Daoy (cell line): ENCODE data around the gene OR1J2. TPM values are rescaled to one million over a fixed set of nuclear protein-coding genes. Genes with fewer than 3 reads are reported as not detected.
A peak's percentile ranks its signal among the peaks of the same experiment; 100 is the strongest.
"Not testable (repeated sequence)": the region's sequence is repeated elsewhere in the genome, so short reads cannot be mapped to it uniquely, and the experiment has no call there.

ENCODE experiments used
- DNase-seq: peaks from one replicate; pipeline ENCODE4 v3.0.0-alpha.2; 2015; ENCODE audit warnings: low read depth
- total RNA-seq: library from RNA; depleted of rRNA; stranded (reverse); fragments of >200 nt; shearing (Covaris generic); gene quantifications from 2 replicates; pipeline ENCODE4 v1.2.3, GENCODE V29; 2014; rRNA removed

OR1J2 gene, protein sequence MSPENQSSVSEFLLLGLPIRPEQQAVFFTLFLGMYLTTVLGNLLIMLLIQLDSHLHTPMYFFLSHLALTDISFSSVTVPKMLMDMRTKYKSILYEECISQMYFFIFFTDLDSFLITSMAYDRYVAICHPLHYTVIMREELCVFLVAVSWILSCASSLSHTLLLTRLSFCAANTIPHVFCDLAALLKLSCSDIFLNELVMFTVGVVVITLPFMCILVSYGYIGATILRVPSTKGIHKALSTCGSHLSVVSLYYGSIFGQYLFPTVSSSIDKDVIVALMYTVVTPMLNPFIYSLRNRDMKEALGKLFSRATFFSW
- not detected in 2 replicates for total RNA-seq

DNA sequence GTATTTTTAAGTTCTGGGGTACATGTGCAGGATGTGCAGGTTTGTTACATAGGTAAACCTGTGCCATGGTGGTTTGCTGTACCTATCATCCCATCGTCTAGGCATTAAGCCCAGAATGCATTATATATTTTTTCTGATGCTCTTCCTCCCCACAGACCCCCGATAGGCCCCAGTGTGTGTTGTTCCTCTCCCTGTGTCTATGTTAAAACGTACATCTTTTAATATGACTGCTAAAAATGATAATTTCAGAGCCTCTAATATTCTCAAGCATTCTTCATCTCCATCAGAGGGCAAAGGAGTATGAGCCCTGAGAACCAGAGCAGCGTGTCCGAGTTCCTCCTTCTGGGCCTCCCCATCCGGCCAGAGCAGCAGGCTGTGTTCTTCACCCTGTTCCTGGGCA lies at the start of gene OR1J2:
Gene OR1J2, plus strand, starts transcription at position 301 of the 400 bp plus-strand sequence. Its CDS starts 0 bp downstream, at position 301.
- no peak for DNase-seq

DNA sequence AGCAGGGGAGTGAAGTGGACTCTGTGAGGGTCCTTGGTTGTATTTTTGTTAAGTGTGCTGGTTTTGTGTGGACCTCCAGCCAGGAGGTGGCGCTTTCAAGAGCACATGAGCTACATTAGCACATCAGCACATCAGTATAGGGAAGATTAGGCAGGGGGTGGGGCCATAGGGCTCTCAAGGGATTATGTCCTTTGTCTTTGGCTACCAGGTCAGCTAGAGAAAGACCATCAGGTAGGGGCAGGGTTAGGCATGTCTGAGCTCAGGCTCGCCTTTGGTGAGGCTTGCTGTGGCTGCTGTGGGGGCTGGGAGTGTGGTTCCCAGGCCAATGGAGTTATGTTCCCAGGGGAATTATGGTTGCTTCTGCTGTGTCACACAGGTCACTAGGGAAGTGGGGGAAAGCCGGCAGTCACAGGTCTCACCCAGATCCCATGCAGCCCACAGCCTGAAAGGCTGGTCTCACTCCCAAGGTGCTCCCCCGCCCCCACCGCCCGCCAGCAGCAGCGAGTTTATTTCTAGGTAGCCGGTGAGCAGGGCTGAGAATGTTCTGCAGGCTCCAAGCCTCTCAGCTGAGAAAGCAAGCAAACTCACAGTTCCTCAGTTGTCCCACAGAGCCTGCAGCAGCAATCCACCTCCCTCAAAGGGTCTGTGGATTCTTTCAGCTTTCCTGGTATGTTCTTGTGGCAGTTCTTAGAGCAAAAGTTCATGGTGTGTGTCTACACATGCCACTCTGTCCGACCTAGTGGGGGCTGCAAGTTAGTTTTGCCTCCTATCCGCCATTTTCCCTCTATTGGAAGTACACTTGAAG lies 46.6 kb upstream of the OR1J2 start:
- peak; percentile 32 for DNase-seq

DNA sequence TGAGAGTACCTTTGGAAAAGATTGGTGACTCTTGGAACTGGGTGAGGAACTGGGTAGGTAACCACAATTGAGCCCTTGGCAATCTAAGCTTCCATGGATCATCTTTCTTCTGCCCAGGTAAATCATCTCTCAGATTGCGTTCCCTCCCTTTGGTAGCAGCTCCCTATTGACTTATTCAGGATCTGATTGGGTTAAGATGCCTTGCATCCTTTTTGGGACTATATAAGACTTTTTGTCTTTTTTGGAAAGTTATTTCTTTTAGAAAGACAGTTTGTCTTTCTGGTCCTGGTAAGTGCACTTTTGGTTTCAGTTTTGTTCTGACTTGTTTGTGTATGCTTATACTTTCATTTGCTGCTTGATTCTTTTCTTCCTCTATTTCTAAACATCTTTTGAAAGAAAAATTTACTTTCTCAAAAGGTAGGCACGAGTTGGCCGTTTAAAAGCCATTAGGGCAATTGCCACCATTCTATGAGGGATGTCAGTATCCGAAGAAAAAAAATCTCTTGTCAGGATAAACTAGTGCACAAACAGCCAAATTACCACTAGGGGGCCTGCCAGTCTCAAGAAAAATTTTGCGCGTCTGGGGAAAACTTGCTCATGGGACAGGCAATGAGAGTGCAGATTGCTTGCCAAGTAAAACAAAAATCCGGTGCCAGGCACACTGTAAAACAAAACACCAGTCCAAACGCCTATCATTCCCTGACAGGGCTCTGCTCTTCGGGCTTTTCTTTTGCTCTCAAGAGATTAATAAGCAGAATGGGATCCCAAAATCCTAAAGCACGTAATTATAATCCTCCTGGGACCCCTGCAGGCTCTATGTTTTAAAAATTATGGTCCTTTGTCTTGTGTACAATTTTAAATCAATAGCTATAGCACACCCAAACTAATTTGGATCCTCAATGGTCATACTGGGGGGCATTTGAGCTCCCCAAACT lies 45.7 kb upstream of the OR1J2 start:
- peak; percentile 86 for DNase-seq

DNA sequence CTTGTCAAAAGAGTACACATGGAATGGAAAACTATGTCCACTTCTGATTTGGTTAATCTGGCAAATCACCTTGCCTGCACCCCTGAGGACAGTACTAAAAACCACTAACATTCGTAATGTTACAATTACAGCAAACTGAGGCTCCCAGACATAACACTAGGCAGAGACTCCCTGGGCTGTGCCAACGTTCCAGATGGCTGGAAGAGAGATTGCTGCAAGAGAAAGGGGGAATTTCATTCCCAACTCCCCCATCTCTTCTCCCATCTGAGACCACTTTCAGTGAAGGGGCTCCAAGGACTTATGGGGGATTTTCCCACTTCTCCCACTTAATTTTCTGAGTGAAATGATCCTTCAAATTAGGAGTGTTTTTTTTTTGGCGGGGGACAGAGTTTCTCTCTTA lies 44.1 kb upstream of the OR1J2 start:
- no peak for DNase-seq

DNA sequence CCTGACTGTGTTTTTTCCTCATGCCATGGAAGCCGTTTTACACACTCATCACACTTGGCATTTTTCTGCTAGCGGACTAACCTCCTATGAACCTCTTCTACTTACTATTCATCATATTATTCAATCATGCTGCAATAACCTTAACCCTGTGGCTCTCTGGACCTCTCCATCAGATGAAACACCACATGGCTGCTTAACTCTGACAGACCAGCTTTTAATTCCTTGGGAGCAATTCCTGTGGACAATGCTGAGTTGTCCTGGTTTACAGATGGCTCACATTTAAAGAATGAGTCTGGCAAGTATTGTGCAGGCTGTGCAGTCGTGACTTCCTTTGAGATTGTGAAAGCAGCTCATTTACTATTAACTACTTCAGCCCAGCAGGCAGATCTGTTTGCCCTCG lies 41.9 kb upstream of the OR1J2 start:
- no peak for DNase-seq

DNA sequence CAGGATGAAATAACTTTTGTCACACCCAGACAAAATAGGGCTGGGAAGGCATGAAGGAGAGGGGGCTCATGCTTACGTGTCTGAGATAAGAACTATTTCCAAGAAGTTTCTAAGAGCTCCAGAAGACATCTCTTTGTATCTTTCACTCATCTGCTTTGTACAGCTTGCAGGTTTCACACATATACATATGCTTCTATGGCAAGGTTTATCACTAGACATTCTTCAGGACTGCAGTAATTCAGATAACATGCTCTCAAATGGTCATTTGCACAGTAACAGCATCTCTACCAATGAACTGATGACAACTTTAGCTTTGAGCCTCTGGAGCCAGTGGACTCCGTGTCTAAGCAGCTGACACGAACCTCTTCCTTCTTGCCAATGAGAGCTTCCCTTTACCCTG lies 36.0 kb upstream of the OR1J2 start:
- DNase-seq = no peak

DNA sequence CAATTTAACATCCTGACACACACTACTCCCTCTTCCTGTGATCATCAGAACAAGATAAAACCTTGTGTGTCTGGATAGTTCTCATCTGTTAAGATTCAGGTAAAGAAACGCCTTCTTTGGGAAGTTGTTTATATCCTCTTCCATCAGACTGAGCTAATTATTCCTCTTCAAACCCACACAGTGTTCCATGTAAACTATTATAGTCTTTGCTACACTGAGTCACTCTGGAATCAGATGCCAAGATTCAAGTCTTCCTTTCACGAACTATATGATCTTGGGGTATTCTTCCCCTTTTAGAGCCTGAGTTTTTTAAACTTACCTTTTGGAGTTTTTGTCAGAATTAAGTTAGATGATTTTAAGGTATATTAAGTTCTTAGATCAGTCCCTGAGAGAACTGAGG lies 34.9 kb upstream of the OR1J2 start:
- no peak for DNase-seq

DNA sequence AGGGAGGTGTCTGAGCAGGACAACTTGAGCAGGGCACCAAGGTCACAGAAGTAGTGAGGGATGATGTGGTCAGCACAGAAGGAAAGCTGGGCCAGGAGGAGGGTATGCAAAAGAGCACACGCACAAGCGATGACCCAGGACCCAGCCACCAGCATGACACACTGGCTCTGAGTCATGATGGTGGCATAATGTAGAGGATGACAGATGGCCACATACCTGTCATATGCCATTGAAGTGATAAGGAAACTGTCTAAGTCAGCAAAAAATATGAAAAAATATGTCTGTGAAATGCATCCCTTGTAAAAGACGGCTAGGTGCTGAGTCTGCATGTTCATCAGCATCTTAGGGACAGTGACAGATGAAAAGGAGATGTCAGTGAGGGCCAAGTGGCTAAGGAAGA lies 33.3 kb upstream of the OR1J2 start:
- no peak for DNase-seq

DNA sequence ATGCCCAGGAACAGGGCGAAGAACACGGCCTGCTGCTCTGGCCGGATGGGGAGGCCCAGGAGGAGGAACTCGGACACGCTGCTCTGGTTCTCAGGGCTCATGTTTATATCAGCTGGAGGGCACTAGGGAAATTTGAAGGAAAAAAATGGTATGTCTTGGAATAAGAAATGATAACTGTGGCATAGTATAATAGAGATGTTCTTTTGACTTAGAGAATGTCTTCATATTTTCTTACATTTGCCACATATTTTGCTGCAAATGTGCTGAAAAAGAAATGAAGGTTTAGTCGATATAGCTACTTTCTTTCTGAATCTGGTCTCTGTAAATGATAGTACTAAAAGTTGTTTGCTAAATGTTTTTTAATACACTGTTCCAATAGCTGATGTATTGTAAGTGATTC lies 32.8 kb upstream of the OR1J2 start, which contains the start of gene OR1J1:
Gene OR1J1, minus strand, starts transcription at position 101 of the 400 bp plus-strand sequence. Its CDS starts 0 bp downstream, at position 101.
- DNase-seq = no peak

DNA sequence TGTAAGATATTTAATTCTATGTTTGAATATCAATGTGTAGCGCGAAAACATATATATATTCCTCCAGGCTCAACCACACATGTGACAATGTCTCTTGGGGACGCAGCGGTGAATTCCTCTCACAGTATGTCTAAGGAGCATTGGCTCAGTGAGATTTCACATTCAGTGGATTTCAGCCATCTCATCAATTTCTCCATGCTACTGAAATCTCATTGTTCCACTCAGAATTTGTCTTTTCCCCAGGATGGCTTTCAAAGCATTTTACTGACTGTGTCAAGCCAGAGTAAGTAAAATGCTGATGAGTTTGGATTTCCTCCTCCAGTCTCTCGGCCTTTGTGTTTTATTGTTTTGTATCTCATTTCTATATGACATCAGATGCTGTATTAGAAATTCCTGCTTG lies 31.5 kb upstream of the OR1J2 start:
- DNase-seq = no peak

DNA sequence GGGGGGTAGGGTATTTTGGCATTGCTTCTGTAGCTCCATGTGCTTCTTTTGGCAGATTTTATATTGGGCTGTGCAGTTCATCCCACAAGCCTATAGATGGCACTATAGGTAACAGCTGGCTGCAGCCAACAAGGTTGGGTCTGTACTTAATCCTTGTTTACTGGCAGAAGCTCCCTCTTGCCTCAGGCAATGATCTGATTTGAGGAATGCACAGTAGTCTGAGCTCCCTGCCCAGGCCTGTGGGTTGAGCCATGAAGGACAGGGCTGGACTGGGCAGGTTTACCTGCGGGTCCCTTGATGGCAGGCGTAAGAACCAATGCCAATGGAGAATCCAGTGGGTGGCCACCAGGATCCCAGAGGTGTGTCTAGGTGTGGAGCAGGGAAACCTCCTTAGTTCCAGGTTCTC lies 11.7 kb upstream of the OR1J2 start:
- DNase-seq = no peak

DNA sequence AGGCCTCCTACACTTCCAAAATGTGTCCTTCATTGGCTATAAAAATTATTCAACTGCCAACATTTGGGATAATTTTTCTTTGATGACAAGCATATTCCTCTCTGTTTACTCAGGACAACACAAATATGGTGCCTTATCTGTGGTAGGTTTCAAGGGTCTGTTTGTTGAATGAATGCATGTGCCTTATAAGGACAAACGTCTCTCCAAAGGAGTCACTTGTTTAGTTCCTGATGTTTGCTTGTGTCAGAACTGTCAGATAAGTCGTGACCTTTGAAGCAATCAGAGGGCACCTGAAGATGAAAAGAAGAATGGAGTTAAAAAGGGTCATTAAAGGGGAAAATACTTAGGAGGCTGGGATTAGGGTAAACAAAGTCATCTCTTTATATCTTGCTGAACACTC lies 3.6 kb upstream of the OR1J2 start:
- no peak for DNase-seq

DNA sequence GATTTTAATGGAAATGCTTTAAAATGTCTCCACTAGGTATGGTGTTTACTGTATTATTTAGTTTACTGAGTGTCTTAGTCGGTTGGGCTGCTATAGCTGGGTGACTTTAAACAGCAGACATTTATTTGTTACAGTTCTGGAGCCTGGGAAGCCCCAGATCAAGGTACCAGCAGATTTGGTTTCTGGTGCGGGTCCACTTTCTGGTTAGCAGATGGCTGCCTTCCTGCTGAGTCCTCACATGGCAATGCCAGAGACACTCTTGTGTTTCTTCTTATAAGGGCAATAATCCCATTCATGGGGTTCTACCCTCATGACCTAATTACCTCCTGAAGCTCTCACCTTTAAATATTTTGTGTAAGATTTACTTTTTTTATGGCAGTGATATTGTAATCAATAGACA lies 7.6 kb downstream of the OR1J2 start:
- DNase-seq = no peak

DNA sequence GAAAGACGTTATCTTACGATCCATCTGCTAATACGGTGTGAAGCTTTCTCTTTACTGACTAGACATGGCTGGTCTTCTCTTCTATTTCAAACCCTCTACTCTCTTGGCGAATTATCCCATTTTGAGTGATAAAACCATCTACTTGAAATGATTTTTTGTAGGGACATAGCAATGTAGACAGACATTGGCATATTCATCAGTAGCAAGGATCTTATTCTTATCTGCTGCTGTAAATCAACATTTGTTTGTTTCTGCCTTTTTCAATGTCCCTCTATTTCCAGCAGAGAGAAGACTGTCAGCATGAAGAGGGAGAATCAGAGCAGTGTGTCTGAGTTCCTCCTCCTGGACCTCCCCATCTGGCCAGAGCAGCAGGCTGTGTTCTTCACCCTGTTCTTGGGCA lies 8.2 kb downstream of the OR1J2 start, which contains the start of gene OR1J4:
Gene OR1J4, plus strand, starts transcription at position 301 of the 400 bp plus-strand sequence. Its CDS starts 0 bp downstream, at position 301.
- no peak for DNase-seq

DNA sequence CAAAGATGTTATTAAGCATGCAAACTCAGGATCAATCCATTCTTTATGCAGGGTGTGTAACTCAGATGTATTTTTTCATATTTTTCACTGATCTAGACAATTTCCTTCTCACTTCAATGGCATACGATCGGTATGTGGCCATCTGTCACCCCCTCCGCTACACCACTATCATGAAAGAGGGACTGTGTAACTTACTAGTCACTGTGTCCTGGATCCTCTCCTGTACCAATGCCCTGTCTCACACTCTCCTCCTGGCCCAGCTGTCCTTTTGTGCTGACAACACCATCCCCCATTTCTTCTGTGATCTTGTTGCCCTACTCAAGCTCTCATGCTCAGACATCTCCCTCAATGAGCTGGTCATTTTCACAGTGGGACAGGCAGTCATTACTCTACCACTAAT lies 8.8 kb downstream of the OR1J2 start:
- no peak for DNase-seq

DNA sequence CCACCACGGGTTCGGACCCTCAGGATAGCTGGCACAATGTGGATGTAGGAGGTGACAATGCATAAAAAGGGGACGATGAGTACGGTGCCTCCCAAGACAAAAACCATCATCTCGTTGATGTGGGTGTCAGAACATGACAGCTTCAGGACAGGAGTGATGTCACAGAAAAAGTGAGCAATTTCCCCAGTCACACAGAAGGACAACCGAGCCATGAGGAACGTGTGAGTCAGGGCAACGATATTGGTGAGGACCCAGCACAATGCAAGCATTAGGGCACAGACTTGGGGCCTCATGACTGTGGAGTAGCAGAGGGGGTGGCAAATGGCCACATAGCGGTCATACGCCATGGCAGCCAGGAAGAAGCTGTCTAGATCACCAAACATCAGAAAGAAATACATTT lies 16.0 kb downstream of the OR1J2 start:
- DNase-seq = no peak

DNA sequence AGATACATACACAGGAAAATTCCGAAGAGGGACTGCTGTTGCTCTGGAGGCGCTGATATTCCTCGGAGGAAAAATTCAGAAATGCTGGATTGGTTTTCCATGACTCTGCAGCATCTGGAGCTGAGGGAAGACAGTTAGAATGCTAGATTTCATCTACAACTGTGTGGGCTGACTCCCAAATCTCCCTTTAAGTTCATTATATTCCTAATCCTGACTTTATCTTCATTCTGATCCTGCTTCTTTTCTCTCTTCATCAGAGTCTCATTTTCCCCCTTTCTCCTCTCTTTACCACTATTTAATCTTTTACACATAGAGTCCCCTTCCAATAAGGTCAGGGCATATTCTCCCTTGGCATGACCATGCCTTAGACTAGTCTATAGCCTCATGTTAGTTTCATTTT lies 16.6 kb downstream of the OR1J2 start, which contains the start of gene OR1N1:
Gene OR1N1, minus strand, starts transcription at position 101 of the 400 bp plus-strand sequence. Its CDS starts 0 bp downstream, at position 101.
- DNase-seq = no peak

DNA sequence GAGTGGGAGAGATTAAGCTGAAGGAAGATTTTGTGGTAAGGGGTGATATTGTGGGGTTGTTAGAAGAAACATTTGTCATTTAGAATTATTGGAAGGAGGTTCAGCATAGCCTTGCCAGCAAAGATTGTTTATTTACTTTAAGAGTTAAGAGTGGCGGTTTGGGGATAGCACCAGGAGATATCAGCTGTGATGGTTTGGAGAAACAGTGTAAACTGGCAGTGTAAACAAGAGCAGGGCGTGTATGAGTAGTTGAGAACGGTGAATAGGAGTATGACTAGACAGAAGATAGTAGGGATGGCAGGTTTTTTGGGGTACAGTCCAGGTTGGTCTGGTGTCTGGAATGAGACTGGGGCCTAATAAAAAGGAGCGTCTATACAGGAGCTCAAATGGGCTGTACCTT lies 20.6 kb downstream of the OR1J2 start:
- not testable (repeated sequence) for DNase-seq

DNA sequence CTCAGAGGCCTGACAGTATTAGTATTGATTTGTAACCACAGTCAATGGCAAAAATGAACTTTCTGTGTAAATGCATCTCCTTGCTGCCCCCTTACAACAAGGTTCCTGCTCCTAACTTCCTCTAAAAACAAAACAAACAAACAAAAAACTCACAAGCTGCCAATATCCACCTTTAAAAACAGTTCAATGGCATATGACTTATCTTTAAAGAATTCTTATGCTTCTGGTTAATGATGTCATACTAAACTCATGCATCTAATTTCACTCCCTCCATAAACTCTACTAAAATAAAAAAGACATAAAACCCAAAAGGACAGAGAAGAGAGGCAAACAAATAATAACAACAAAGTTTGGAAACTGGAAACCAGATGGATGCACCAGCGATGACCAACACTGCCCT lies 25.5 kb downstream of the OR1J2 start:
- no peak for DNase-seq

DNA sequence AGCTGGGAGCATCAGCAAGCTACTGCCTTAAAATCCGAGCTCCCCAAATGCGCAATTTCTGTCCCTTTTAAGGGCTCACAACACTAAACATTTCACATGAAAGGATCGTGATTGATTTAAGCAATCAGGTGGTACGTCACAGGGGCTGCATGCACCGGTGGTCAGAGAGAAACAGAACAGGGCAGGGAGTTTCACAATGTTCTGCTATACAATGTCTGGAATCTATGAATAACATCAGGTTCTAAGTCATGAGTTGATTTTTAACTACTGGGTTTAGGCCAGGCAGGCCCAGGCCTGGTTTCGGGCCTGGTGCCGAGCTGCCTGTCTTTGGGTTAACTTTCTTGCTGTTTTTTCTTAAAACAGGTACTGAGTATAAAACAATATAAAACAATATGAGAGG lies 26.5 kb downstream of the OR1J2 start:
- DNase-seq = not testable (repeated sequence)

DNA sequence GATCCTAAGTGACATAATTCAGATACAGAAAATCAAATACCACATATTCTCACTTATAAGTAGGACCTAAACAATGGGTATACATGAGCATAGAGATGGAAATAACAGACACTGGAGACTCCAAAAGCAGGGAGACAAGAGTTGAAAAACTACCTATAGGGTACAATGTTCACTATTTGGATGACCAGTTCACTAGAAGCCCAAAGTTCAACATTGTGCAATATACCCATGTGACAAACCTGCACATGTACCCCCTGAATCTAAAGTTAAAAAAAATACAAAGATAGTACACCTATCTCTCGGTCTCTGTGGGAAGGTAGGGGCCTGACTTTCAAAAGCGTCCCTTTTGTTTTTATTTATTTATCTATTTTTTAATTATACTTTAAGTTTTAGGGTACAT lies 28.2 kb downstream of the OR1J2 start:
- no peak for DNase-seq

DNA sequence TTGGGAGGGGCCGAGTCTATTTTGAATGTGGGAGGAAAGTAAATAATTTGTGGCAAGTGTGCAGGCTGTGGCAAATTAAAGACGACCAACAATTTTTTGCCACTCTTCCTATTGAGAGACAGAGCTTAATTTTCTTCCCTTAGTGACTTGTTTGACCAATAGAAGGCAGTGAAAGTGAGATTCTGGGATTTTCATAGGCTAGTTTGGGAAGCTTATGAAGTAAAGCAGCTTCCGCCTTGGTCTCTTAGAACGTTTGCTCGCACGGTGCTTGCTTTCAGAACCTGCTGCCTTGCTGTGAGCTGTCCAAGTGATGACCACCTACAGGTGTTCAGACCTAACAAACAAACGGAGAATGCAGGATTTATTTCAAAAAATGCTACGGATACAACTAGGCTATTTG lies 35.6 kb downstream of the OR1J2 start:
- no peak for DNase-seq
